ENCODE results near the gene ZFP36L2.
"Not testable (repeated sequence)": the region's sequence is repeated elsewhere in the genome, so short reads cannot be mapped to it uniquely, and the experiment has no call there.

DNA sequence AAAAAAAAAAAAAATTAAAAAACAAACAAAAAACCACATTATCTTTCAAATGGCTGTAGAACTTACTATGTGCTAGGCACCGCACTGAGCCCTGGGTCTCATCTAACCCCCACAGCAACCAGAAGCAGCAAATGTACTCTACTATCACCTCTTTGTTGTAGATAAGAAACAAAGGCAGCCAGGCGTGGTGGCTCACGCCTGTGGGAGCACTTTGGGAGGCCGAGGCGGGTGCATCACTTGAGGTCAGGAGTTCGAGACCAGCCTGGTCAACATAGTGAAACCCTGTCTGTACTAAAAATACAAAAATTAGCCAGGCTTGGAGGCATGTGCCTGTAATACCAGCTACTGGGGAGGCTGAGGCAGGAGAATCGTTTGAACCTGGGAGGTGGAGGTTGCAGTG, 36.5 kb downstream of the ZFP36L2 start:
- TF ChIP-seq, protein P1, sequence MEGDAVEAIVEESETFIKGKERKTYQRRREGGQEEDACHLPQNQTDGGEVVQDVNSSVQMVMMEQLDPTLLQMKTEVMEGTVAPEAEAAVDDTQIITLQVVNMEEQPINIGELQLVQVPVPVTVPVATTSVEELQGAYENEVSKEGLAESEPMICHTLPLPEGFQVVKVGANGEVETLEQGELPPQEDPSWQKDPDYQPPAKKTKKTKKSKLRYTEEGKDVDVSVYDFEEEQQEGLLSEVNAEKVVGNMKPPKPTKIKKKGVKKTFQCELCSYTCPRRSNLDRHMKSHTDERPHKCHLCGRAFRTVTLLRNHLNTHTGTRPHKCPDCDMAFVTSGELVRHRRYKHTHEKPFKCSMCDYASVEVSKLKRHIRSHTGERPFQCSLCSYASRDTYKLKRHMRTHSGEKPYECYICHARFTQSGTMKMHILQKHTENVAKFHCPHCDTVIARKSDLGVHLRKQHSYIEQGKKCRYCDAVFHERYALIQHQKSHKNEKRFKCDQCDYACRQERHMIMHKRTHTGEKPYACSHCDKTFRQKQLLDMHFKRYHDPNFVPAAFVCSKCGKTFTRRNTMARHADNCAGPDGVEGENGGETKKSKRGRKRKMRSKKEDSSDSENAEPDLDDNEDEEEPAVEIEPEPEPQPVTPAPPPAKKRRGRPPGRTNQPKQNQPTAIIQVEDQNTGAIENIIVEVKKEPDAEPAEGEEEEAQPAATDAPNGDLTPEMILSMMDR (conservative IDR thresholded peaks at IDR 0.05; ENCODE audit: low read depth in 2 of 2), result not testable (repeated sequence)
- not testable (repeated sequence) for TF ChIP-seq POLR2AphosphoS5 (IDR thresholded peaks at IDR 0.05; ENCODE audit: low read depth); EZH2 (IDR thresholded peaks at IDR 0.05; ENCODE audit: low read depth, unreplicated experiment); EZH2phosphoT487 (IDR thresholded peaks at IDR 0.05; ENCODE audit: unreplicated experiment); ZNF114 (CRISPR knock-in tag; IDR thresholded peaks at IDR 0.05); JUNB (IDR thresholded peaks at IDR 0.05; ENCODE audit: unreplicated experiment); CREB1 (CRISPR knock-in tag; IDR thresholded peaks at IDR 0.05; ENCODE audit: low read depth); ZNF331 (CRISPR knock-in tag; IDR thresholded peaks at IDR 0.05; ENCODE audit: low read depth); STAT1 (IDR thresholded peaks at IDR 0.05; ENCODE audit: unreplicated experiment); NANOG (IDR thresholded peaks at IDR 0.05; ENCODE audit: borderline replicate concordance)
- TF ChIP-seq, protein P2, sequence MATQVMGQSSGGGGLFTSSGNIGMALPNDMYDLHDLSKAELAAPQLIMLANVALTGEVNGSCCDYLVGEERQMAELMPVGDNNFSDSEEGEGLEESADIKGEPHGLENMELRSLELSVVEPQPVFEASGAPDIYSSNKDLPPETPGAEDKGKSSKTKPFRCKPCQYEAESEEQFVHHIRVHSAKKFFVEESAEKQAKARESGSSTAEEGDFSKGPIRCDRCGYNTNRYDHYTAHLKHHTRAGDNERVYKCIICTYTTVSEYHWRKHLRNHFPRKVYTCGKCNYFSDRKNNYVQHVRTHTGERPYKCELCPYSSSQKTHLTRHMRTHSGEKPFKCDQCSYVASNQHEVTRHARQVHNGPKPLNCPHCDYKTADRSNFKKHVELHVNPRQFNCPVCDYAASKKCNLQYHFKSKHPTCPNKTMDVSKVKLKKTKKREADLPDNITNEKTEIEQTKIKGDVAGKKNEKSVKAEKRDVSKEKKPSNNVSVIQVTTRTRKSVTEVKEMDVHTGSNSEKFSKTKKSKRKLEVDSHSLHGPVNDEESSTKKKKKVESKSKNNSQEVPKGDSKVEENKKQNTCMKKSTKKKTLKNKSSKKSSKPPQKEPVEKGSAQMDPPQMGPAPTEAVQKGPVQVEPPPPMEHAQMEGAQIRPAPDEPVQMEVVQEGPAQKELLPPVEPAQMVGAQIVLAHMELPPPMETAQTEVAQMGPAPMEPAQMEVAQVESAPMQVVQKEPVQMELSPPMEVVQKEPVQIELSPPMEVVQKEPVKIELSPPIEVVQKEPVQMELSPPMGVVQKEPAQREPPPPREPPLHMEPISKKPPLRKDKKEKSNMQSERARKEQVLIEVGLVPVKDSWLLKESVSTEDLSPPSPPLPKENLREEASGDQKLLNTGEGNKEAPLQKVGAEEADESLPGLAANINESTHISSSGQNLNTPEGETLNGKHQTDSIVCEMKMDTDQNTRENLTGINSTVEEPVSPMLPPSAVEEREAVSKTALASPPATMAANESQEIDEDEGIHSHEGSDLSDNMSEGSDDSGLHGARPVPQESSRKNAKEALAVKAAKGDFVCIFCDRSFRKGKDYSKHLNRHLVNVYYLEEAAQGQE (IDR thresholded peaks at IDR 0.05; ENCODE audit: unreplicated experiment), result not testable (repeated sequence)
- TF ChIP-seq, protein P3, sequence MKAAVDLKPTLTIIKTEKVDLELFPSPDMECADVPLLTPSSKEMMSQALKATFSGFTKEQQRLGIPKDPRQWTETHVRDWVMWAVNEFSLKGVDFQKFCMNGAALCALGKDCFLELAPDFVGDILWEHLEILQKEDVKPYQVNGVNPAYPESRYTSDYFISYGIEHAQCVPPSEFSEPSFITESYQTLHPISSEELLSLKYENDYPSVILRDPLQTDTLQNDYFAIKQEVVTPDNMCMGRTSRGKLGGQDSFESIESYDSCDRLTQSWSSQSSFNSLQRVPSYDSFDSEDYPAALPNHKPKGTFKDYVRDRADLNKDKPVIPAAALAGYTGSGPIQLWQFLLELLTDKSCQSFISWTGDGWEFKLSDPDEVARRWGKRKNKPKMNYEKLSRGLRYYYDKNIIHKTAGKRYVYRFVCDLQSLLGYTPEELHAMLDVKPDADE (IDR thresholded peaks at IDR 0.05), result not testable (repeated sequence)
- TF ChIP-seq, protein P4, sequence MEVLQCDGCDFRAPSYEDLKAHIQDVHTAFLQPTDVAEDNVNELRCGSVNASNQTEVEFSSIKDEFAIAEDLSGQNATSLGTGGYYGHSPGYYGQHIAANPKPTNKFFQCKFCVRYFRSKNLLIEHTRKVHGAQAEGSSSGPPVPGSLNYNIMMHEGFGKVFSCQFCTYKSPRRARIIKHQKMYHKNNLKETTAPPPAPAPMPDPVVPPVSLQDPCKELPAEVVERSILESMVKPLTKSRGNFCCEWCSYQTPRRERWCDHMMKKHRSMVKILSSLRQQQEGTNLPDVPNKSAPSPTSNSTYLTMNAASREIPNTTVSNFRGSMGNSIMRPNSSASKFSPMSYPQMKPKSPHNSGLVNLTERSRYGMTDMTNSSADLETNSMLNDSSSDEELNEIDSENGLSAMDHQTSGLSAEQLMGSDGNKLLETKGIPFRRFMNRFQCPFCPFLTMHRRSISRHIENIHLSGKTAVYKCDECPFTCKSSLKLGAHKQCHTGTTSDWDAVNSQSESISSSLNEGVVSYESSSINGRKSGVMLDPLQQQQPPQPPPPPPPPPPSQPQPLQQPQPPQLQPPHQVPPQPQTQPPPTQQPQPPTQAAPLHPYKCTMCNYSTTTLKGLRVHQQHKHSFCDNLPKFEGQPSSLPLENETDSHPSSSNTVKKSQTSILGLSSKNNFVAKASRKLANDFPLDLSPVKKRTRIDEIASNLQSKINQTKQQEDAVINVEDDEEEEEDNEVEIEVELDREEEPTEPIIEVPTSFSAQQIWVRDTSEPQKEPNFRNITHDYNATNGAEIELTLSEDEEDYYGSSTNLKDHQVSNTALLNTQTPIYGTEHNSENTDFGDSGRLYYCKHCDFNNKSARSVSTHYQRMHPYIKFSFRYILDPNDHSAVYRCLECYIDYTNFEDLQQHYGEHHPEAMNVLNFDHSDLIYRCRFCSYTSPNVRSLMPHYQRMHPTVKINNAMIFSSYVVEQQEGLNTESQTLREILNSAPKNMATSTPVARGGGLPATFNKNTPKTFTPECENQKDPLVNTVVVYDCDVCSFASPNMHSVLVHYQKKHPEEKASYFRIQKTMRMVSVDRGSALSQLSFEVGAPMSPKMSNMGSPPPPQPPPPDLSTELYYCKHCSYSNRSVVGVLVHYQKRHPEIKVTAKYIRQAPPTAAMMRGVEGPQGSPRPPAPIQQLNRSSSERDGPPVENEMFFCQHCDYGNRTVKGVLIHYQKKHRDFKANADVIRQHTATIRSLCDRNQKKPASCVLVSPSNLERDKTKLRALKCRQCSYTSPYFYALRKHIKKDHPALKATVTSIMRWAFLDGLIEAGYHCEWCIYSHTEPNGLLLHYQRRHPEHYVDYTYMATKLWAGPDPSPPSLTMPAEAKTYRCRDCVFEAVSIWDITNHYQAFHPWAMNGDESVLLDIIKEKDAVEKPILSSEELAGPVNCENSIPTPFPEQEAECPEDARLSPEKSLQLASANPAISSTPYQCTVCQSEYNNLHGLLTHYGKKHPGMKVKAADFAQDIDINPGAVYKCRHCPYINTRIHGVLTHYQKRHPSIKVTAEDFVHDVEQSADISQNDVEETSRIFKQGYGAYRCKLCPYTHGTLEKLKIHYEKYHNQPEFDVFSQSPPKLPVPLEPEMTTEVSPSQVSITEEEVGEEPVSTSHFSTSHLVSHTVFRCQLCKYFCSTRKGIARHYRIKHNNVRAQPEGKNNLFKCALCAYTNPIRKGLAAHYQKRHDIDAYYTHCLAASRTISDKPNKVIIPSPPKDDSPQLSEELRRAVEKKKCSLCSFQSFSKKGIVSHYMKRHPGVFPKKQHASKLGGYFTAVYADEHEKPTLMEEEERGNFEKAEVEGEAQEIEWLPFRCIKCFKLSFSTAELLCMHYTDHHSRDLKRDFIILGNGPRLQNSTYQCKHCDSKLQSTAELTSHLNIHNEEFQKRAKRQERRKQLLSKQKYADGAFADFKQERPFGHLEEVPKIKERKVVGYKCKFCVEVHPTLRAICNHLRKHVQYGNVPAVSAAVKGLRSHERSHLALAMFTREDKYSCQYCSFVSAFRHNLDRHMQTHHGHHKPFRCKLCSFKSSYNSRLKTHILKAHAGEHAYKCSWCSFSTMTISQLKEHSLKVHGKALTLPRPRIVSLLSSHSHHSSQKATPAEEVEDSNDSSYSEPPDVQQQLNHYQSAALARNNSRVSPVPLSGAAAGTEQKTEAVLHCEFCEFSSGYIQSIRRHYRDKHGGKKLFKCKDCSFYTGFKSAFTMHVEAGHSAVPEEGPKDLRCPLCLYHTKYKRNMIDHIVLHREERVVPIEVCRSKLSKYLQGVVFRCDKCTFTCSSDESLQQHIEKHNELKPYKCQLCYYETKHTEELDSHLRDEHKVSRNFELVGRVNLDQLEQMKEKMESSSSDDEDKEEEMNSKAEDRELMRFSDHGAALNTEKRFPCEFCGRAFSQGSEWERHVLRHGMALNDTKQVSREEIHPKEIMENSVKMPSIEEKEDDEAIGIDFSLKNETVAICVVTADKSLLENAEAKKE (CRISPR knock-in tag; IDR thresholded peaks at IDR 0.05), result not testable (repeated sequence)

Data from GM23338 (cell line).